CD14-positive monocyte (primary cell): ENCODE measurements around the gene KRT6B. TPM values are rescaled to one million over a fixed set of nuclear protein-coding genes. Genes with fewer than 3 reads are reported as not detected.
"Not testable (repeated sequence)": the region's sequence is repeated elsewhere in the genome, so short reads cannot be mapped to it uniquely, and the experiment has no call there.

Source experiments
- DNase-seq, 3 donors: peaks; one replicate each; pipeline ENCODE4 v3.0.0-alpha.2; 2011 to 2022
- H2AFZ ChIP-seq: 2 replicates; pipeline ENCODE4 v1.6.0; 2012; ENCODE audit warnings: mild to moderate bottlenecking, low read depth, low read length, inconsistent platforms; ENCODE audit not compliant: insufficient read depth, poor library complexity, severe bottlenecking
- H3K27ac ChIP-seq, 2 donors: 1 replicate in 1 of 2; 2 replicates in 1 of 2; pipeline ENCODE4 v1.5.1; 2012 to 2013; ENCODE audit warnings: low read length in 2 of 2, control low read depth in 1 of 2, inconsistent platforms in 1 of 2, low read depth in 1 of 2, mild to moderate bottlenecking in 1 of 2
- H3K27me3 ChIP-seq, 2 donors: one replicate each; pipeline versions ENCODE4 v1.6.0 to v1.6.1; 2011 to 2013; ENCODE audit warnings: low read length in 2 of 2; ENCODE audit not compliant: control insufficient read depth in 2 of 2, insufficient read depth in 2 of 2
- H3K36me3 ChIP-seq, 2 donors: replicated peaks in 1 of 2; 1 replicate in 1 of 2; 2 replicates in 1 of 2; pipeline versions ENCODE4 v1.5.1 to v1.6.1; 2012 to 2013; ENCODE audit warnings: low read length in 2 of 2, control low read depth in 1 of 2, inconsistent platforms in 1 of 2, mild to moderate bottlenecking in 1 of 2; ENCODE audit not compliant: insufficient read depth in 2 of 2, control insufficient read depth in 1 of 2
- H3K4me1 ChIP-seq, 2 donors: 1 replicate in 1 of 2; 2 replicates in 1 of 2; pipeline versions ENCODE4 v1.5.1 to v1.6.1; 2012 to 2013; ENCODE audit warnings: low read length in 2 of 2, control low read depth in 1 of 2, inconsistent platforms in 1 of 2, mild to moderate bottlenecking in 1 of 2, moderate library complexity in 1 of 2; ENCODE audit not compliant: insufficient read depth in 2 of 2, control insufficient read depth in 1 of 2
- H3K4me2 ChIP-seq: replicated peaks from 2 replicates; pipeline ENCODE3; 2012; ENCODE audit warnings: low read length, moderate library complexity, mild to moderate bottlenecking; ENCODE audit not compliant: poor library complexity, severe bottlenecking; ENCODE audit errors: extremely low read depth
- H3K4me3 ChIP-seq, 3 experiments: fragments of 200-600 bp in 1 of 3; sonication (generic) in 1 of 3; replicated peaks in 1 of 3; 1 replicate in 2 of 3; 2 replicates in 1 of 3; pipeline ENCODE4 v1.5.1; 2011 to 2013; ENCODE audit warnings: low read length in 3 of 3, mild to moderate bottlenecking in 3 of 3, control low read depth in 2 of 3, low read depth in 2 of 3, inconsistent platforms in 1 of 3, moderate library complexity in 1 of 3
- H3K79me2 ChIP-seq: 2 replicates; pipeline ENCODE4 v1.6.0; 2012; ENCODE audit warnings: mild to moderate bottlenecking, control low read depth, inconsistent platforms, low read length, moderate library complexity; ENCODE audit not compliant: insufficient read depth
- H3K9ac ChIP-seq: 2 replicates; pipeline ENCODE4 v1.6.0; 2017; ENCODE audit warnings: low read length, mild to moderate bottlenecking; ENCODE audit not compliant: insufficient read depth, poor library complexity, severe bottlenecking
- H3K9me3 ChIP-seq, 2 donors: replicated peaks in 1 of 2; 1 replicate in 1 of 2; 2 replicates in 1 of 2; pipeline versions ENCODE4 v1.5.1 to v1.6.1; 2012 to 2013; ENCODE audit warnings: low read length in 2 of 2, control low read depth in 1 of 2; ENCODE audit not compliant: control insufficient read depth in 1 of 2, insufficient read depth in 1 of 2
- H4K20me1 ChIP-seq: 2 replicates; pipeline ENCODE4 v1.6.0; 2012; ENCODE audit warnings: mild to moderate bottlenecking, low read length, control low read depth, moderate library complexity; ENCODE audit not compliant: insufficient read depth
- H3K27ac Mint-ChIP-seq, 7 donors: one replicate each; pipeline ENCODE4 v1.8.0; 2020; ENCODE audit warnings: mild to moderate bottlenecking in 7 of 7, mixed read lengths in 7 of 7, moderate library complexity in 6 of 7, inconsistent platforms in 2 of 7
- H3K27me3 Mint-ChIP-seq, 3 donors: one replicate each; pipeline ENCODE4 v1.8.0; 2021 to 2022; ENCODE audit warnings: low read depth in 3 of 3, mild to moderate bottlenecking in 3 of 3, mixed read lengths in 3 of 3, moderate library complexity in 3 of 3, inconsistent platforms in 1 of 3
- H3K36me3 Mint-ChIP-seq, 2 donors: one replicate each; pipeline ENCODE4 v1.8.0; 2020; ENCODE audit warnings: mixed read lengths in 2 of 2, inconsistent platforms in 1 of 2, mild to moderate bottlenecking in 1 of 2
- H3K4me1 Mint-ChIP-seq: one replicate; pipeline ENCODE4 v1.8.0; 2020; ENCODE audit warnings: mild to moderate bottlenecking, mixed read lengths
- H3K4me3 Mint-ChIP-seq, 2 donors: one replicate each; pipeline ENCODE4 v1.8.0; 2020; ENCODE audit warnings: mild to moderate bottlenecking in 2 of 2, mixed read lengths in 2 of 2, moderate library complexity in 1 of 2
- H3K9me3 Mint-ChIP-seq, 7 donors: one replicate each; pipeline ENCODE4 v1.8.0; 2020 to 2022; ENCODE audit warnings: mixed read lengths in 7 of 7, mild to moderate bottlenecking in 6 of 7, moderate library complexity in 6 of 7, inconsistent platforms in 2 of 7
- CTCF ChIP-seq: fragments of 200-600 bp; IDR thresholded peaks from one replicate; pipeline ENCODE4 v1.8.0; 2022; ENCODE audit warnings: antibody characterized with exemption, mild to moderate bottlenecking
- WGBS: methylation state at CpG from one replicate; pipeline ENCODE4 v1.1.5; 2013; ENCODE audit warnings: missing lambda C conversion rate; ENCODE audit not compliant: insufficient coverage; 5-methylcytosine and 5-hydroxymethylcytosine counted together
- intact Hi-C, 2 donors: fragments of 100-400 bp; cut with micrococcal nuclease; formaldehyde crosslinking; loops; one replicate each; pipeline versions ENCODE4 v1.15.0 to v1.15.1; 2023
- polyA minus RNA-seq: library from RNA; depleted of rRNA, polyadenylated mRNA; stranded (reverse); fragments of >200 nt; gene quantifications from 2 replicates; pipeline ENCODE4 v1.2.3, GENCODE V29; 2012
- polyA plus RNA-seq, 3 donors: library from polyadenylated mRNA; depleted of rRNA in 1 of 3; unstranded in 2 of 3; stranded (reverse) in 1 of 3; fragments of 300-500 nt in 2 of 3; fragments of >200 nt in 1 of 3; fragmentation: Illumina TruSeq in 2 of 3; gene quantifications; 1 replicate in 2 of 3; 2 replicates in 1 of 3; pipeline ENCODE4 v1.2.3, GENCODE V29; 2012 to 2021
- total RNA-seq, 12 experiments: library from RNA in 1 of 12; stranded (reverse) in 1 of 12; fragments of 120-200 nt in 1 of 12; gene quantifications; one replicate each; pipeline ENCODE4 v1.2.4 and lab custom pipeline; 2013 to 2026; ENCODE audit warnings: mixed read lengths in 6 of 12, inconsistent platforms in 1 of 12

Gene KRT6B
- not detected for total RNA-seq (2013)
- not detected for polyA plus RNA-seq
- polyA minus RNA-seq, result not detected in 2 replicates
- total RNA-seq (lab: John Stamatoyannopoulos, UW), result 0 to 0.50 (median 0) reads per million in 11 experiments

- no peak within 1 kb of the TSS for H3K27ac Mint-ChIP-seq
- Histone ChIP-seq H3K4me2 (no peak within 1 kb of the TSS), H3K4me1 (no peaks in the 10 kb centered on the region), H3K27ac (no peak within 1 kb of the TSS), H3K79me2 (no peaks in the 10 kb centered on the region), H3K36me3 (no peaks in the 10 kb centered on the region), H3K9me3 (no peaks in the 10 kb centered on the region), H3K27me3 (no peaks in the 10 kb centered on the region), H3K9ac (no peak within 1 kb of the TSS), H3K4me3 (no peak within 1 kb of the TSS), H2AFZ (no peak within 1 kb of the TSS), H4K20me1 (no peaks in the 10 kb centered on the region)
- peaks cover 0 to 5% (median 0%) of the 10 kb centered on the region in 7 donors for H3K9me3 Mint-ChIP-seq
- no peak for DNase-seq
- peaks cover 3 to 14% (median 11%) of the 10 kb centered on the region in 3 donors for H3K27me3 Mint-ChIP-seq
- TF ChIP-seq CTCF, result no peak
- no peaks in the 10 kb centered on the region for H3K36me3 Mint-ChIP-seq
- no peaks in the 10 kb centered on the region for H3K4me1 Mint-ChIP-seq
- intact Hi-C loops, result no loop called here
- WGBS, result 80% methylated on average over 1 of the region's 6 CpGs
- no peak within 1 kb of the TSS for H3K4me3 Mint-ChIP-seq
Observed at GRCh38 chr12:52452101-52452500, at the start of gene KRT6B. KRT6B (minus strand) TSS chr12:52452146; CDS start chr12:52452078, 68 bp downstream.

- H3K27me3 ChIP-seq, result no peaks in the 10 kb centered on the region
- Mint-ChIP-seq H3K9me3 (peaks cover 0 to 17% (median 9%) of the 10 kb centered on the region in 7 donors), H3K27me3 (peaks cover 3 to 18% (median 9%) of the 10 kb centered on the region in 3 donors), H3K4me3 (no peak overlapping the region), H3K27ac (no peak overlapping the region), H3K4me1 (no peaks in the 10 kb centered on the region), H3K36me3 (no peaks in the 10 kb centered on the region)
- intact Hi-C loops, result no loop called here
- H4K20me1 ChIP-seq, result no peaks in the 10 kb centered on the region
- no peaks in the 10 kb centered on the region for H3K36me3 ChIP-seq
- peaks cover 0 to 8% of the 10 kb centered on the region in 2 donors for H3K9me3 ChIP-seq
- no peak for DNase-seq
- H2AFZ ChIP-seq, result no peak overlapping the region
- no peaks in the 10 kb centered on the region for H3K4me1 ChIP-seq
- H3K9ac ChIP-seq, result no peak overlapping the region
- H3K4me2 ChIP-seq, result no peak overlapping the region
- H3K27ac ChIP-seq, result no peak overlapping the region
- no peak overlapping the region for H3K4me3 ChIP-seq
- H3K79me2 ChIP-seq, result no peaks in the 10 kb centered on the region
- WGBS, result 98% methylated on average over 6 of the region's 7 CpGs
- TF ChIP-seq CTCF, result no peak
Observed at GRCh38 chr12:52501490-52501889, 49.5 kb upstream of the KRT6B start.

- H3K79me2 ChIP-seq, DNase-seq, H4K20me1 ChIP-seq, H3K36me3 Mint-ChIP-seq, H2AFZ ChIP-seq, H3K4me1 ChIP-seq, H3K27ac ChIP-seq, H3K9ac ChIP-seq, H3K27me3 ChIP-seq, H3K4me3 Mint-ChIP-seq, H3K27ac Mint-ChIP-seq, H3K36me3 ChIP-seq, H3K4me2 ChIP-seq, H3K9me3 ChIP-seq, H3K4me3 ChIP-seq, intact Hi-C loops, H3K4me1 Mint-ChIP-seq: not testable (repeated sequence)
- 95% methylated on average over 6 of the region's 6 CpGs for WGBS
- H3K9me3 Mint-ChIP-seq, result peaks cover 0 to 17% (median 9%) of the 10 kb centered on the region in 7 donors
- H3K27me3 Mint-ChIP-seq, result peaks cover 4 to 18% (median 4%) of the 10 kb centered on the region in 3 donors
Observed at GRCh38 chr12:52500574-52500973, 48.6 kb upstream of the KRT6B start.
